Lower leg skin (tissue), 4 donors: ENCODE results near the gene ING5. TPM values are rescaled to one million over a fixed set of nuclear protein-coding genes. Genes with fewer than 3 reads are reported as not detected.
A peak's percentile ranks its signal among the peaks of the same experiment; 100 is the strongest.

Experiments
- DNase-seq, 2 donors: peaks; one replicate each; pipeline ENCODE4 v3.0.0-alpha.2; 2019; ENCODE audit warnings: low spot score in 2 of 2
- H3K4me3 ChIP-seq: fragments of 200-600 bp; sonication (generic); 2 replicates; pipeline ENCODE4 v1.5.1; 2017; ENCODE audit warnings: mild to moderate bottlenecking, low read depth; ENCODE audit not compliant: poor library complexity, severe bottlenecking
- POLR2A ChIP-seq, 2 donors: fragments of 450-650 bp; IDR thresholded peaks; one replicate each; pipeline ENCODE4 v1.6.1; 2016 to 2017; ENCODE audit warnings: antibody characterized with exemption in 2 of 2, mild to moderate bottlenecking in 1 of 2, moderate library complexity in 1 of 2
- WGBS, 2 donors: methylation state at CpG; one replicate each; pipeline ENCODE4 v1.1.5; 2018; 5-methylcytosine and 5-hydroxymethylcytosine counted together
- intact Hi-C: fragments of 100-400 bp; cut with DNase I; formaldehyde crosslinking; loops from one replicate; pipeline ENCODE4 v1.15.0; 2023; ENCODE audit warnings: low total_unique reads
- total RNA-seq, 4 donors: library from RNA; depleted of rRNA; stranded (reverse); fragments of >200 nt; gene quantifications; one replicate each; pipeline ENCODE4 v1.1.0, GENCODE V29; 2016
- TF ChIP-seq, protein P1 (sequence below), 3 donors: fragments of 450-650 bp; IDR thresholded peaks; one replicate each; pipeline ENCODE4 v1.5.1; 2016; ENCODE audit warnings: antibody characterized with exemption in 3 of 3, mild to moderate bottlenecking in 3 of 3, moderate library complexity in 2 of 3

ING5 gene
- total RNA-seq, 4 donors from 2014 or later, result 31.6 to 73.9 (median 35.7) TPM

DNA sequence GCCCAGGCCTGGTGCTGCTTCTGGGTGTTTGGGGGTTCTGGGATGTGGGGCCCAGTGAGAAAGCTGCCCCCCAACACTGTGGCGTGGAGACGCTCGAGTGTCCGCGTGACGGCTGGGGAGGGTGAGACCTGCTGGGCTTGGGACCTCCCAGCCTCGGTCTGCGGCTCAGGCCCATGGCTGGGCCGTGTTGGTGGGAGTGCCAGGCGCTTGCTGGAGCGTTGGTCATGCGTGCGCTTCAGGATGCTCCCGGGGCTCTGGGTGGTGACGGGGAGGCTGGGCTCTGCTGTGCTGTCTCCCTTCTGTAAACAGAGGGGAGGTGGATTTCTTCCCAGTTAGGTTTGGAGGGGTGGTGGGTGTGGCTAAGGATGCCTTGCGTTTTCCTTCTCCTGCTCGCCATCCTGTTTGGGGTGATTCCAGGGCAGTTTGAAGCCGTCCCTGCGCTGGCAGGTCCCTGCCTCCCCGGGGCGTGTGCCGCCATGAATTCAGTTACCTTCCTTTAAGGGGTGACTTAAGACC is 75.4 kb downstream of the ING5 start:
- WGBS, 2 donors, result 57 to 62% methylated on average over 17 to 22 of the region's 22 CpGs
- intact Hi-C loops, result no loop called here
- peak in 1 of 2 donors; percentile 76 for DNase-seq

DNA sequence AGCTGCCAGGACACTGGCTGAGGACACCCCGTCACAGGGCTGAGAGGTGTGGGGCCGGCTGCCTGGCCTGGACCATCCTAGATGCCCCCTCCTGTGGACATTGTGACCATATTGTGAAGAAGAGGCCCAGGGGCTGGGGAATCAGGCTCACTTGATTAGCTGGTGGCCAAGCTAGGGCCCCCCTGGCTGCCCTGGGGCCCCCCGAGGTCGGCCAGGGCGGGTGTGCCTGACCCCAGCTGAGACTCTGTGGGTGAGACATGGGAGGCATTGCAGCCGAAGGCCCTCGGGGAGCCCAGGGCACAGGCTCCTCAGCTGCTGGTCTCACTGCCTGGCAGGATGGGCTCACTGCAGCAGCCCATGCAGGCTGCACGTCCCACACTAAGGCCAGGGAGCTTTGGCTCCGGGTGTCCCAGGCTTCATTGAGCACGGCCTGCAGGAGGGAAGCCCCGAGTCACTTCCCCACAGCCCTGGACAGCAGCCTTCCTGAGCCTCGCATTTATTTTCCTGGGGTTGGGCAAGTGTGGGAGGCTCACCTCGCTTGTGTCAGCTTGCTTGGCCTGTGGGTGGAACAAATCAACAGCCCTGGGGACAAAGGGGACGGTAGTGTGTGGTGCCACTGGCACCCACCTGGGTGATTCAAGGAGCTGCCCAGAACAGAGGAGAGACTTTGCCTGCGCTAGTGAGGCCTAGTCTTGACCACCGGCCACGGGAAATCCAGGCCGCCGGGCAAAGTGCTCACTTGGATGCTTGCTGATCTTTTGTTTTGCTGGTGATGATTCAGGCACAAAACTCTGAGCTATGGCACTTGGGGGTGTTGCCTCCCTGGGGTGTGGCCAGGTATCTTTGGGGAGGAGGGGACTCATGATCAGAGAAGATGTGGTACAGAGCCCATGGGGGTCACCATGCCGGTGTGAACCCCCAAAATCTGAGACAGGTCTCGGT is 76.1 kb downstream of the ING5 start:
- intact Hi-C loops, result no loop called here
- DNase-seq, result peak in 1 of 2 donors; percentile 74
- H3K4me3 ChIP-seq, result no peak overlapping the region
- WGBS, 2 donors, result 57 to 73% methylated on average over 10 to 18 of the region's 21 CpGs
- no peak for TF ChIP-seq POLR2A (IDR thresholded peaks at IDR 0.05)
- TF ChIP-seq, protein P1, sequence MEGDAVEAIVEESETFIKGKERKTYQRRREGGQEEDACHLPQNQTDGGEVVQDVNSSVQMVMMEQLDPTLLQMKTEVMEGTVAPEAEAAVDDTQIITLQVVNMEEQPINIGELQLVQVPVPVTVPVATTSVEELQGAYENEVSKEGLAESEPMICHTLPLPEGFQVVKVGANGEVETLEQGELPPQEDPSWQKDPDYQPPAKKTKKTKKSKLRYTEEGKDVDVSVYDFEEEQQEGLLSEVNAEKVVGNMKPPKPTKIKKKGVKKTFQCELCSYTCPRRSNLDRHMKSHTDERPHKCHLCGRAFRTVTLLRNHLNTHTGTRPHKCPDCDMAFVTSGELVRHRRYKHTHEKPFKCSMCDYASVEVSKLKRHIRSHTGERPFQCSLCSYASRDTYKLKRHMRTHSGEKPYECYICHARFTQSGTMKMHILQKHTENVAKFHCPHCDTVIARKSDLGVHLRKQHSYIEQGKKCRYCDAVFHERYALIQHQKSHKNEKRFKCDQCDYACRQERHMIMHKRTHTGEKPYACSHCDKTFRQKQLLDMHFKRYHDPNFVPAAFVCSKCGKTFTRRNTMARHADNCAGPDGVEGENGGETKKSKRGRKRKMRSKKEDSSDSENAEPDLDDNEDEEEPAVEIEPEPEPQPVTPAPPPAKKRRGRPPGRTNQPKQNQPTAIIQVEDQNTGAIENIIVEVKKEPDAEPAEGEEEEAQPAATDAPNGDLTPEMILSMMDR (IDR thresholded peaks at IDR 0.05), result no peak

More for the DNA sequence above, 75.4 kb downstream of the ING5 start:
- TF ChIP-seq, protein P1 (IDR thresholded peaks at IDR 0.05), result no peak
- TF ChIP-seq POLR2A (IDR thresholded peaks at IDR 0.05), result no peak
- H3K4me3 ChIP-seq, result no peak overlapping the region

Other genes starting within 250 kb of the ING5 start
- gene STK25, start 193.5 kb upstream of the ING5 start, total RNA-seq, result 100 to 1,000 TPM; 137 to 315 (median 188) TPM
- gene BOK, start 143.3 kb upstream of the ING5 start, total RNA-seq, result 10 to 100 TPM; 44.2 to 59.9 (median 54.7) TPM
- gene THAP4, start 64.9 kb upstream of the ING5 start, total RNA-seq, result 10 to 100 TPM; 52.4 to 60.7 (median 58.3) TPM
- gene ATG4B, start 64.3 kb upstream of the ING5 start, total RNA-seq, result 10 to 100 TPM; 48.4 to 86.2 (median 63.3) TPM
- gene DTYMK, start 15.2 kb upstream of the ING5 start, total RNA-seq, result 10 to 100 TPM in 3 of 4 donors, 1 to 10 TPM in 1; 6.6 to 16.2 (median 12.0) TPM
- gene D2HGDH, start 32.6 kb downstream of the ING5 start, total RNA-seq, result 10 to 100 TPM; 34.8 to 65.1 (median 48.2) TPM
- gene GAL3ST2, start 74.8 kb downstream of the ING5 start, total RNA-seq, result 1 to 10 TPM in 1 of 4 donors, under 1 TPM in 3; 0.34 to 4.7 (median 0.54) TPM
- under 1 TPM in 1 of 4 donors, not detected in 3; 0.15 TPM for gene NEU4, start 107.2 kb downstream of the ING5 start, total RNA-seq
- 1 to 10 TPM in 1 of 4 donors, under 1 TPM in 2, not detected in 1; 0.42 to 1.3 (median 0.86) TPM for gene PDCD1, start 156.9 kb downstream of the ING5 start, total RNA-seq
- under 1 TPM in 2 of 4 donors, not detected in 2; 0.10 to 0.23 TPM for gene RTP5, start 167.7 kb downstream of the ING5 start, total RNA-seq